HG02938 (cell line): ENCODE data around the gene DNM3.

ENCODE experiments used
- ATAC-seq: cut with Tn5 transposase; IDR thresholded peaks from one replicate; pipeline ENCODE4 v1.9.1; 2021; ENCODE audit warnings: mild to moderate bottlenecking, moderate library complexity; ENCODE audit not compliant: unreplicated experiment

The DNM3 gene

DNA sequence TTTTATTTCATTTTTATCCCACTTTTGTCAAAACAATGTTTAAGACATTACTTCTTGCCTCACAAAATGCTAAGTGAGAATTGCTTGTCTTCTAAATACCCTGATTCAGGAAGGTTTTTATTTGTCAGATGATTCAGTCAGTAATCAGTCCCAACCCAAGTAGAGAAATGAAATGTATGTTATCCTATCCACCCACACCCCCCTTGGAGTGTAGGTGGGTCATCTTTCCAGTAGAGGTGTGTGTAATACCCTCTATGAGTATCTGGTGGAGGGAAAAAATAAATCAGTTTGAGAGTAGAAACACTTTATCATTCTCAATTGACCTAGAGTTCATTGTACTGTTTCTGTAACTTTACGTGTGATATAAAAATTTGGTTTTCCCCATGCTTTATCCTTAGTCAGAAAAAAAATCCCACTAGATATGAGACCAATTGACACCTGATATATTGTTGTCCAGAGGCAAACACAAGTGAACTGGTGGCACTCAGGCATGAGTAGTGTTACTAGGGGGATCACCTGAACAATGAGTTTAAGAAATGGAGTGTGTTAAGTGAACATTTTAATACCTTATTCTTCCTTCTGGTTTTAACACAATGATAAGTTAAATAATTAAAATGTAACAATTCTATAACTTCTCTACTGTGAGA, 425.4 kb downstream of the DNM3 start:
- no peak for ATAC-seq

DNA sequence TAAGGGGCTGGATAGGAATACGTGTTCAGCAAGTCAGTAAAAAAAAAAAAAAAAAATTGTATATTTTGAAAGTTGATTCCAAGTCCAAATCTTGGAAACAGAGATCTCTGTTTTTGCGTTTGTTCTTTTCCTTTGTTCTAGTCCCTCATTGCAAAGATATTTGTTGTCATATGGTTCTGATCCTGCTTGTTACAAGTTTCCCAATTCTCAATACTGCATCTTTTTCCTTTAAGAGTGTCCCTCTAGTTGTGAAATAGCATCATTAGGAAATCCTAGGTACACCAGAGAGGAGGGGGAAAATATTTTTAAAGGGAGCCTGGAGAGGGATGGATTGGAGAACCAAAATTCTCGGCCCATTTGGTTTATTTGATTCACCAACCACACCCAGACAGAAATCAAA, 426.9 kb downstream of the DNM3 start:
- no peak for ATAC-seq

DNA sequence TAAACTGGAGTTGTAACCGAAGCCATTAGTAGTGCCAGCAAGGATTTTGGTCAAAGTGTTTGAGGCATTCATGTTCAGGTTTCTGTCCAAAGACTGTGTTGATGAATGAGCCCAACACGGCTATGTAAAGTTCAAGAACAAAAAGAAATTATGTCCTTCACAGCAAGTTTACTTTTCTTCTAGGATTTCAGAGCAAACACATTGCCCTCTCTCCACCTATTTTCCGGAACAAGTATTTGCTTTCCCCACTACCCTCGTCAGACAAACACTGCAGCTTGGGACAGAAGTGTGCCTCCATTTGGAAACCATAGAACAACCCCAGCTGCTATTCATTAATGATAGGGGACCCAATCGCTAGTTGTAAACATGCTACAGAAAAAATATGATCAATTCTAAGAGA, 427.8 kb downstream of the DNM3 start:
- no peak for ATAC-seq

DNA sequence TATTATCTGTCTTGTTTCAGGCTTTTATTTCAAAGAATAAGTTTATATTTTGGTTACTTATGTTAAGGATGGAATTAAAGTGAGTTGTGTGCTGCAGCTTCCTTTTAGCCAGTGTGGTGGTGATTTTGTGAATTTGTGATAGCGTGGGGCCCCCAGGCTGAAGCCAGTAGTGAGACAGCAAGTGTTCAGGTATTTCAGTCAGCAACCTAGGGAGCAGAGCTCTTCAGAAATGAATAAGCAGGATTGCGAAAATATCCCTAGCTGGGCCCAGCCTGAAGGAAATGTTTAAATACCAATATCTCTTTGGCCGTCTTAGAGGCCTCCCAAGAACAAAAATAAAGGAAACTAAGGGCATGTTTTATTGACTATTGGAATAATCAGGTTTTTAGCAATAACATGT, 428.3 kb downstream of the DNM3 start:
- no peak for ATAC-seq

DNA sequence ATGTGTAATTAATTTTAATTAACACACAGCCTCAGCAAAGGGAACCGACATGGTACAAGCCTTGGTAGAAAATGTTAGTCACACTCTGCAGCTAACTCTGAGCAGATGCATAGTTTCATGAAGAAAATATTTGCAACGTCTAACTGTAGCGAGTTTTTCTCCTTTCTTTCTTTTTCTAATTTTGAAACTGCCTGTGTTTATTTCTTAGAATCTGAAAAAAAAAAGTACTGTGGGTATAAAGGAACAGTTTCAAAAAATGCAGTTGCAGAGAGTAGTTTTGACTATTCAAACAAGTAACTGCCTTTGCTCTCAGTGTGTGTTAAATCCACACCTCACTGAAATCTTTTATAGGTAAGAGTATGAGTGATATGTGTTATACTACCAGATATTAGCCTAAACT, 429.3 kb downstream of the DNM3 start:
- no peak for ATAC-seq

DNA sequence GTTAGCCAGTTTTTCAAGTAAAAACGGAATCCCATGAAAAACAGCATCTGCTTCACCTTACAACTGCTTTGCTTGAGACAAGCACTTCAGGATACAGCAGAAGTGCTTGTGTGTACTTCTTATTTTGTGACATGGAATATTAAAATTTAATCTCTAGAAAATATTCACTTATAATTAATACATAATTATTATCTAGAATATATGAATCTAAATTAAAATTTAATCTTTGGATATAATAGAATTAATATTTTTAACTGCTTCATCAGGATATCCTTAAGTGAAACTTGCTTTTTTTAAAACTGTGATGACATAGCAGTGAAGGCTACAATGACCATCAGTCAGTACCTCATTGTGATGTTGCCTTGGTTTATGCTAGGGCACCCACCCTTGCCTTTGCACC, 430.8 kb downstream of the DNM3 start:
- ATAC-seq, result no peak

DNA sequence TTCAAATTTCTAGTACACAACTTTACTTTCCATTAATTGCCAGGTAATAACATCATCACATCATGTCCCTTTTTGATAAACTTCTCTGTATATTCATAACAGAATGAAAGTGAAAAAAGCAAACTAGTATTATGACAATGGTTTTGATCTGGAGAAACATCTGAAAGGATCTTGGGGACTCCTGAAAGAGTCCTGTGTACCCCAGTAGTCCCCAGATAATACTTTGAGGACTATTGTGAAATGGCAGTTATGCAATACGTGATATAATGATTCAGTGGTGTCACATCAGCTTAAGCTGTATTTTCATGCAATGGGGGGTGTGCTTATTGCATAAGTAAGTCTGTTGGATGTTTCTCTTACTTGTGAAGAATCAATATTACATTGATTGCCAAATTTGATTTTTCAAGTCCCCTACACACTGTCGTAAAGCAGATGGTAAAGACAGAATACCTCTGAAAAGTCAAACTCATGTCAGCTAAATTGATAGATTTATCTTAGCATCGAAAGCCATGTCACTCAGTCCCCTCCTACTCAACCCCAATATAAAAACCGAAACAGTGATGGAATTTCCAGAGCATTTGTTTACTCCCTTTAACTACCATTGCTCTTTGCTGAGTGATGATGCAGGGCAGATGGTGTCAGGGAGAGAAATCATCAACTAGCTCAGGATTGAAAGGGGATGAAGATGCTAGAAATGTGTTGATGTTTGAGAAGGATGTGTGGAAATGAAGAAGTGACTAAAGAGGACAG, 432.5 kb downstream of the DNM3 start:
- ATAC-seq, result no peak

DNA sequence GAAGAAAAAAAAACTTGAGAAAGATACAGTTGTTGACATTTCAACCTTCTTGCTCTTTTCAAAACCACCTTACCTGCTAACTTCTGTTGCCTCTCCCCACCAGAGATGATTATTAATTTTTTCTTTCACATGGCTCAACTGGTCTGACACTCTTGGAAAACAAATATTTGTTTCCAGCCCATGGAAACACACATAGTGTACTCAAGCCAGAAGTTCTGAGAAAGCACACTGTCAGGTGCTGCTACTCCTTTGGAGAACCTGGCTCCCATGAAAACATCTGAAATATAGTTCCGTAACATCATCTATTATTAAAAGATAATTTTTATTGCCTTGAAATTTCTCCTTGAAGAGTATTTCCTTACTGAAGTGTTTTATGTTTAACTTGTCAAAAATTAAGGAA, 434.2 kb downstream of the DNM3 start:
- no peak for ATAC-seq

DNA sequence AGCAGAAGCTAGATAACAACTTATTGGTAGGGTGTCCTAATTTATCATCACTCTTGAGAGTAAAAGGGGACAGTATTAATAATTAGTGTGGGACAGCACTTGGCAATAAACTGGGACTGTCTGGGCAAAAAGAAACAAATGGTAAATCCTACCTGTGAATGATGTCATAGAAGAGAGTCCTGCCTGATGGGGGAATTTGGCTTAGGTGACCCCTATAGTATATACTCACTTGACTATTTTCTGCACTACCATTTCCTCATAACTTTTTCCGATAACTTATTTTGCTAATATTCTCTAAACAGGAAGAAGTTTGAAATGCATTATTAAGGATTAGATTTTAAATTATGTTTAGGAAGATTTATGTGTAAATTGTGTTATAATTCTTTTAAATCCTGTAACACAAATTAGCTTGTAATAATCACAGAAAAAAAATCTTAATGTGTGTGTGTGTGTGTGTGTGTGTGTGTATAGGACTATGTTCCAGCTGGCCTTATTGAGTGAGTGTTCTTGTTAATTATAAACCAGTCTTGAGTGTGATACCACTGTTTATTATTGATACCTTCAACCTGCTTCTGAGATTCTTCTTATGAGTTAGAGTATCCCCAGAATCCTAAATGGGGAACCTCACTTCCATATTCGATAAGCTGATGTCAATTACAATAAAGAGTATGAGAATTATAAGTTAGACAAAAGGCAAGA, 435.0 kb downstream of the DNM3 start:
- ATAC-seq, result no peak

DNA sequence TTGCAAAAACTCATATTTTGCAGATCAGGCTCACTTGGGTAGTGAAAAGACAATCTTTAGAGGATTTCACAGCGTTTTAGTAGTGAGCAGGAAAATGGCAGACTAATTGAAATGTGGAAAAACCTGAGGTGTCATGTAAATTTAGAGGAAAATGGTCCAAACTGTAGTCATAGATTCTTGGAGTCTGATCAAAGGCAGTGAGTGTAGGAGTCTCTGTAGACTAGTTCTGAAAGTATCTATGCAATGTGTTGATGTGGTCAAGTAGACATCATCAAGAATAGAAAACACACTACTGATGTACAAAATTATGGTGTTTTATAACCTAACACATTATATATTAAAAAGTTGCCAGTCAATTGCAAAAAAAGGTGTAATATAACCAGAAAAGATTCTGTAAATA, 436.0 kb downstream of the DNM3 start:
- no peak for ATAC-seq

DNA sequence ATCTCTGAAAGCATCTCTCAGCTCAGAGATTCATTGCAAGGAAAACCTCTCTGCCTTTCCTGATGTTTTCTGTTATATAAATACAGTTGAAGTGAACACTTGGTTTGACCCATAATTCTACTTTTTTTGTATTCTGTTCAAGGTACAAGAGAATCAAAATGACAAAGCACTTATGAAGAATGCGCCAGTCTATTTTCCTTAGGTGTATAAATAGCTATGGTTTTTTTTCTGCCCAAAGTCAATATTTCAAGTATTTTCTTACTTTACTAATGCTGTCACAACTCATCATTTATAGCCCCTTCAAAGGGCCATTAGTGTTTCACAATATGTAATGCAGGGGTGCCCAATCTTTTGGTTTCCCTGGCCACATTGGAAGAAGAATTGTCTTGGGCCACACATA, 436.7 kb downstream of the DNM3 start:
- ATAC-seq, result no peak

DNA sequence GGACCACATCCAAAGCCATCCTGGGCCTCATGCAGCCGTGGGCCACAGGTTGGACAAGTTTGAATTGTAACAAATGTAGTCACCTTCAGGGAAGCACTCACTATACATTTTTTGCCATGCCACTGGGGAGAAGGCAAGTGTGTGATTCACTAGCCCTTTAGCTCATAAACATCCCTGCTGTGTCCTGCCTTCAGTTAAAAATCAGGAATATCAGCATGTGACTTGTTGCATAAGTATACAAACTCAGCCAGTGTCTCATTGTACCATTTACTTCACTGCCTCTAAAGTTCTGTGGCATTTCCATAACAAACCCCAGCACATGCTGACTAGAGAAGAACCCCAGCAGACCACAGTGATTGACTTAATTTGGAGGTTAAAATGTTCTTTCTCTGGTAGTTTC, 437.2 kb downstream of the DNM3 start:
- ATAC-seq, result no peak

DNA sequence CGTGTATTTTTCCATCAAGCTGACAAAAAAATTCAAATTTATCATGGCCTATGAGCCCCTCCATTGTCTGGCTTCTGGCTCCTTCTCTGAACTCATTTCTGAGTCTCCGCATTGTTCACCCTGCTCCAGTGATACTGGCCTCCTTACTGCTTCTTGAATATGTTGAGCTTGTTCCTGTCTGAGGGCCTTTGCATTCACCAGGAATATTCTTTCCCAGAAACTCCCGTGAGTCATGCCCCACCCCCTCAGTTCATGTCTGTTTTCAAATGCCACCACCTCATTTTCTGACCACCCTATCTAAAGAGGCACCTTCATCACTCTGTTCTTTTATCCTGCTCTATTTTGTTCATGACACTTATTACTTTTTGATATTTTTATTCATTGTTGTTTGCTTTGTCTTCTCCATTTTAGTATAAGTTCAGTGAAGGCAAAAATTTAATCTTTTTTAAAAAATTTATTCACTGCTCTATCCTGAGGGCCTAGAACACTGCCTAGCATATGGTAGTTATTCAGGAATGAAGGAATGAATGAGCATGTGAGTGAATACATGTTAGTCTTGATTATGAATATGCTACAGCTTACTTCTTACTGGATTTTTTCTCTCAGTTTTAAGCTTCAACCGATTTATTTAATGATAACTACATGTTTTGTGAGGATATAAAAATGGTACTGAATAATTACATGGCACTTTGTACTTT, 438.8 kb downstream of the DNM3 start:
- no peak for ATAC-seq

DNA sequence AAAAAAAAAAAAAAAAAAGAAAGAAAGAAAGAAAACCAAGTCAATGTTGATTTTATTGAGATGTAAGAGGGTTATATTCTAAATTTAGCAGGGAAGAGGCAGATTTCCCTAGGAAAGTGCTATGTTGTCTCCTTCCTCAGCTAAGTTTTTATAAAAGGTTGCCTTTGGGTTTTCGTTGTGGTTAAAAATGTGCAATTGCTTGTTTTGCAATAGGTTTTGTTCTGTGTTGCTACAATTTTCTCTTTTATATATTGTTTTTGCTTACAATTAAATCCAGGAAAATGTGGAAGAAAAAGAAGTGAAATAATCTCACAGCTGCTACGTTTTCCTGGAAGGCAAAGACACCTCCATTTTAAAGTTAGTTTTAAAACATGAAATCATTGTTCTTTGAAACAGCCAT, 442.5 kb downstream of the DNM3 start:
- ATAC-seq, result no peak

DNA sequence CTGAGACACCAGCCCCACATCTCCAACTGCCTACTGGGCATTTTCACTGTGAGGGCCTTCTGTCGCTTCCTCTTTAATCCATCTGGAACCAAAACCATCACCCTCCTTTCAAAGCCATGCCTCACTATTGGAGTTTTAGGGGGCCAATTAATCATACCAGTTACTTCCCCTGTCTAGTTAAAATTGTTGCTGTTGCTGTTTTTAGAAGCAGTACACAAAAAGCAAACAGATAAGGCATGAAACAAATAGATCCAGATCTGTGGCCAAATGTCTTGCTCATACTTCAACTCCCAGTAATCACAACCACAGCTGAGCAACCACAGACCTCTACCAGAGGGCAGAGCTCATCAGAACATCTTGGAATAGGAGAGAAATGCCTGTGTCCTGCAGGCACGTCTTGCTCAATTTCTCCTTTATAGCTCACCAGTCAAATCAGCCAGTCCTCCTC, 445.4 kb downstream of the DNM3 start:
- no peak for ATAC-seq

DNA sequence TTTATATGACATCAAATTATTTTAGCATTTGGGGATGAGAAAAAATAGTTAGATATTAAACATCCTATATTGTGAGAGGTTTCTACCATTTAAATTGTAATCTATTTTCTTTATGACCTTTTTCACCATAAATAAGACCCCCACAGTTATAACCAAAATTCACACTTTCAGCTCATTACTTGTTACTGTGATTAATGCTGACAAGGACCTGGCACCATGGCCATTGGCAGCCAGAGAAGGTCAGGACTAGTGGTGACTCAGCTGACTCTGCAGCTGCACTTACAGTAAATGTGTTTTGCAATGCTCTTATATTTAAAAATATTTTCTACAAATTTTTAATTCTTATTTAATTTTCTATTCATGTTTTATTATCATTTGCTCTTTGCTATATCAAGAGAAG, 445.9 kb downstream of the DNM3 start:
- no peak for ATAC-seq

DNA sequence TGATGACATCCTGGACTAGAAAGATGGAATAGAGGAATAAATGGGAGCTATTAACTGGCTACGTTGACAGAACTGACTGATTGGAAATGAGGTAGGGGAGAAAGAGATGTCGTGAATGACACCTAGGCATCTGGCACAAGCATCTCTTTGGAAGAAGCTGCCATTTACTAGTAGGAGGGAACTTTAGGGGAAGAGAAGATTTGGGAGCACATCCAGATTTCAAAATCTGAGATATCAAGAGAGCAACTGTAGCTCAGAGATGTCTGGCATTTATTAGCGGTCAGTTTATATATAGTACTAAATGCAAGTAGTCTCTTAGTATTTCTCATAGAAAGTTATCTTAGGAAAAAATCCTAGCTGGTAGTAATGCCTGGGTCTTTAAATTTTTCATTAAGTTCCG, 447.3 kb downstream of the DNM3 start:
- no peak for ATAC-seq

DNA sequence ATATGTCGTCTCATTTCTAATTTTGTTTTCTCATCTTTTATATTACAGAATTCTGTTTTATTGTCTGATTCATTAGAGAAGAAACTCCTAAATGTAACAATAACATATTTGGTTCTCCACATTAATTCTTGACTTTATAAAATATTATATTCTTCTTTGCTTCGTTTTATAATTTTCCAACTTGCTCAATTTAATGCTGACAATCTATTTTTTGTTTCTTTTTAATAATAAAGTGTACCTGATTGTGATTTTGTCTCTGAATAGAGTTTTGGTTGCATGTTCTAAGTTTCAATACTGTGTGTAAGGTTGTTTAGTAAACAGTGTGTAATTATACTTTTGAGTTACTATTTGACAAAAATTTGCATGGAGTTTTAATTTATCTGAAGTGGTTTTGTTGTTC, 448.1 kb downstream of the DNM3 start:
- no peak for ATAC-seq

DNA sequence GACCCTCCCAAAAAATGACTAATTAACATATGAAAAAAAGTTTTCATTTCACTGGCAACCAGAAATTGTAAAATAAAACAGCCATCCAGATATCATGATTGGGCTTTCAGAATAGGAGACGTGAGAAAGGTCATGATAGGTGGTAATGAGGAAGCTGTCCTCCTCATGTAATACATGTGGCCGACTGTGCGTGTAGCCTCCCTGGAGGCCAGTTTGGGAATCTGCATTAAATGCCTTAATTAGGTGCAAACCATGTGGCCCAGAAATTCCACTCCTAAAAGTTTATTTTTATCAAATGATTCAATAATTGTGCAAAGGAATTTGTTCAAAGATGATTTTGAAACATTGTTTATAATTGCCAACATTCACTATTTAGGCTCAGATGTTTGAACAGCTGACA, 451.5 kb downstream of the DNM3 start:
- ATAC-seq, result no peak

DNA sequence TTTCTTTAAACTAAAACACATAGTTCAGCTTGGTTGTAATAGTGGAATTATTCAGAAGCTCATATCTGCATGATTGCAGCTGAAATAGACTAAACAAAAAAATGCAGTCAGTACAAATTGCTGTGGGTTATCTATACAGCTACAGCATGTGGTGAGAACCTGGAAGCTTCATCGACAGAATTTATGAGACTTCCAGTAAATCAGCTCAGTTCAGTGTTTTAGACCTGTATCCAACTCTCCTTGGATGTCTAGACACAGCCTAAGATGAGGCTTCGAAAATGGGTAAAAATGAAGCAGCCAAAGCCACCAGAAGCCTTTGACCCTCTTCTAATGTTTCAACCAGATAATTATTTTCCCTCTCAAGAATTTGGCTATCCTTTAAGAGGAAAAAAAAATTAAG, 452.1 kb downstream of the DNM3 start:
- no peak for ATAC-seq

DNA sequence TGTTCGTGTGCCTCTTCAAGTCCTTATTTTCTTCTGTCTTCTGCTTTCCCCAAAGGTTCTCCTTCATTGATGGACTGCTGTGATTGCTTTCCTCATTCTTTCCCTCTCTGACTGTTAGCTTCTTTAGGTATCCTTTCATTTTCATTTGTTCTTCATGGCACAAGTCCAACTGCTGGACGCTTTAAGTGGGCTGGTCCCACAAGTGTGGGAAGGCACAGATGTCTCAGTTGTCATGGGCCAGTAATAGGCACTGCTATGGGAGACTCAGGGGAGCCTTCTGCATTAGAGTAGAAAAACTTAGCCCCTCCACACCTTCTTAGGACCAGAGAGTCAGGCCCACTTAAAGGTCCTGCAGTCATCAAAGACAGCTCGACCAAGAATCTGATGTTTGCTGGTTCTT, 456.8 kb downstream of the DNM3 start:
- no peak for ATAC-seq

DNA sequence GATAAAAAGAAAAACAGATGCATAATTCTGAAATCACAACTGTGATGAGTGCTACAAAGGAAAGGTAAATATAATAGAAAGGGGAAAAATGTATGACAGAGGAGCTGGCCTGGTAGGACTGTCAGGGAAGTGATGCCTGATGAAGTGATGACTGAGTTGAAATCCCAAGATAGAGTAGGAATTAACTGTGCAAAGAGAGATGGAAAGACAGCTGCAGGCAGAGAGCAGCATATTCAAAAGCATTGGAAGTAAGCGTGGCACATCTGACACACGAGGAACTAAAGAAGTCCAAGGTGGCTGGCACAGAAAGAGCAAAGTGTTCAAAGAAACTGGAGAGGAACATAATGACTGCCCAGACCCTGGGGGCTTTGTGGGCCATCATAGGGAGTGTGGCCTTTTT, 457.6 kb downstream of the DNM3 start:
- ATAC-seq, result no peak
